SU-DHL-6 (cell line): ENCODE results near the gene SORCS2.

ENCODE experiments used
- EZH2phosphoT487 ChIP-seq: fragments of 200-600 bp; sonication (generic), shearing (Covaris generic); conservative IDR thresholded peaks from 2 replicates; pipeline ENCODE4 v1.6.1; 2018; ENCODE audit warnings: mild to moderate bottlenecking, antibody characterized with exemption, low read length, moderate library complexity, mixed read lengths
- TF ChIP-seq, protein P1 (sequence below): fragments of 200-600 bp; sonication (generic); IDR thresholded peaks from one replicate; pipeline ENCODE4 v1.5.1; 2017; ENCODE audit warnings: antibody characterized with exemption, mild to moderate bottlenecking, low read length, moderate library complexity; ENCODE audit not compliant: insufficient read depth, poor library complexity, severe bottlenecking

GRCh38 chr4:7288751-7289523 is 96.6 kb downstream of the SORCS2 start:
- TF ChIP-seq, protein P1, sequence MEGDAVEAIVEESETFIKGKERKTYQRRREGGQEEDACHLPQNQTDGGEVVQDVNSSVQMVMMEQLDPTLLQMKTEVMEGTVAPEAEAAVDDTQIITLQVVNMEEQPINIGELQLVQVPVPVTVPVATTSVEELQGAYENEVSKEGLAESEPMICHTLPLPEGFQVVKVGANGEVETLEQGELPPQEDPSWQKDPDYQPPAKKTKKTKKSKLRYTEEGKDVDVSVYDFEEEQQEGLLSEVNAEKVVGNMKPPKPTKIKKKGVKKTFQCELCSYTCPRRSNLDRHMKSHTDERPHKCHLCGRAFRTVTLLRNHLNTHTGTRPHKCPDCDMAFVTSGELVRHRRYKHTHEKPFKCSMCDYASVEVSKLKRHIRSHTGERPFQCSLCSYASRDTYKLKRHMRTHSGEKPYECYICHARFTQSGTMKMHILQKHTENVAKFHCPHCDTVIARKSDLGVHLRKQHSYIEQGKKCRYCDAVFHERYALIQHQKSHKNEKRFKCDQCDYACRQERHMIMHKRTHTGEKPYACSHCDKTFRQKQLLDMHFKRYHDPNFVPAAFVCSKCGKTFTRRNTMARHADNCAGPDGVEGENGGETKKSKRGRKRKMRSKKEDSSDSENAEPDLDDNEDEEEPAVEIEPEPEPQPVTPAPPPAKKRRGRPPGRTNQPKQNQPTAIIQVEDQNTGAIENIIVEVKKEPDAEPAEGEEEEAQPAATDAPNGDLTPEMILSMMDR, result no peak
- TF ChIP-seq EZH2phosphoT487, result no peak
